GM18870 (cell line): ENCODE results near the gene PIP5K1B.

ENCODE experiments used
- ATAC-seq: cut with Tn5 transposase; IDR thresholded peaks from one replicate; pipeline ENCODE4 v1.9.1; 2021; ENCODE audit warnings: moderate library complexity; ENCODE audit not compliant: unreplicated experiment

The PIP5K1B gene

DNA sequence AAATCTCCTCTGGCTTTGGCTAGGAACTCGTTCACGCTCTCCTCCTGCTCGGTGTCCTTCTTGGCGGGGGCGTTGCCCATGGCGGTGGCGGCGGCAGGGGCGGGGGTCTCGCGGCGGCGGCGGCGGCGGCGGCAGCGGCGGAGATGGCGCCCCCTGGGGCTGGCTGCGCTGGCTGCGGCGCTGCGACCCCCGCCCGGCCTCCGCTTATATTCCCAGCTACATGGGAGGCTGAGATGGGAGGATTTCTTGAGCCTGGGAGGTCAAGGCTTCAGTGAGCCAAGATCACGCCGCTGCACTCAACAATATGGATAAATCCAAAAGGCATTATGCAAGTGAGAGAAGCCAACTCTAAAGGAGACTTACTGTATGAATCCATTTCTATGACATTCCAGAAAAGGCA lies 309.0 kb downstream of the PIP5K1B start, which contains the start of gene PRKACG:
TSS of gene PRKACG (minus strand) at position 101 of the 400 bp plus-strand sequence. CDS start at position 80, 21 bp downstream.
- ATAC-seq = no peak

DNA sequence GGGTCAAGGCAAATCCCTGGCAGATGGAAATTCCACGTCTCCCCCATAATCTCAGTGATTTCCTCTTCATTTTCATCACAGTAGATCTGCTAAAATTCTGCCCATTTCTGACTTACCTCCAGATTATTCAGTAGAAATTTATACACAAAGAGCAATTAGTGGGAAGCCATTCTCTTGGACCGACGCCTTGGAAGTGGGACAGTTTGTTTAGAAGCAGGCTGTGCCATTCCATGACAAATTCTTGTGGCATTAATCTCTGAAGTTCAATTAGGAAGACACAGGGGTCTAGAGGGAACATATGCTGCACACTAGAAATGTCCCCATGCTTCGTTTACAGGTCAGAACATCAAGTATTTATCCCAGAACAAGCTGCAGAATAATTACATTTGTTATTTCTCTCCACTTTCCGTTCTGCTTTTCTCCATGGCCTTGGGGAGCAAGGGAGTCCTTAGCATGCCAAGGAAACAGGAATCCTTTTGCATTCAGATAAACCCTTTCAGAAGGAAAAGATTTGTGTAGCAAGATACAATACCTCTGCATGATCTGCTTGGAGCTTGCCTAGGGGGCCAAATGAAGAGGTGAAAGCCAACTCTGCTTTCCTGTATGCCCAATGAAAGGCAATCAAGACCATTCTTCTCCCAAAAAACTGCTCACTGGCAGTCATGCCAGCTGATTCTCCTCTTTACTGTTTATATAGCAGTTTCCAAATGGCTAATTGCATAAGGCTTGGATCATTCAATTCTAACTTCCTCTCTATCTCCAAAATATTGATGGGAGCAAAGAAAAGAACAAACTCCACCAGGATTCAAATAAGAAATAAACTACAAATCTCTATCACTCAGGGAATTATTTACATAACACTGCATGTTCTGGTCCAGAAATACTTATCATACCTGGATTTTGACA lies 311.4 kb downstream of the PIP5K1B start:
- no peak for ATAC-seq

DNA sequence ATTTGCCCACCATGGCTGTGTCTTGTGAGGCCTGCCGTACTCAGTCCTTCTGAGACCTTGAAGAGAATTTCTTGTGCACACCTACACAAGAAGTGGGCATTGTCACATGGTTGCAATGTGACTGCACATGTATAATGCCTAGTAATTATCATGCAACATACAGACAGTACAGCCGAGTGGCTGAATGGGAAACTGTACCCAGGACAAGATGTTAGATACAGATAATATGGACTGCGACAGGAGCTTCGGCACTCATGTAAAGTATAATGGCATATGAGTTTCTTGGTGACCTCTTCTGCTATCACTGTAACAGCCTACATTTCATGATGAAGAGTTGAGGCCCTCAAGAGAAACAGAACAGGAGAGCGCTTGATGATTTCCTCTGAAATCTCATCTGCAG lies 313.7 kb downstream of the PIP5K1B start:
- no peak for ATAC-seq

DNA sequence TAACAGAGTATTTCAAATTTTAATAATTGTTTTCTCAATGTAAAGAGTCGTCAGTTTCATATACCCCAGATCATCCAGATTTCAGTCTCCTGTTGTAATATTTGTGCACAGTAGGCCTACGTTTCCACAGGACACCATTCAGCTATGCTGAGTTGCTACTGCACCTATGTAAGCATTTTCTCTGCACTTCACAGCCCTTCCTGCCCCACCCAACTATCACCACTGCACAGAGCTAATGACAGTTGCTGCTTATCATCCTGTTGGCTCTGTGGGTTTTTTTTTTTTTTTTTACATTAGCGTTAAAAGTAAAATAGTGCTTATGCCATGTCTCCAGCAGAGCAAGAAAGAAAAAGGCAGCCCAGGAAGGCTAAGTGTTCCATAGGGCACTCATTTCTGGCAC lies 314.8 kb downstream of the PIP5K1B start:
- ATAC-seq = no peak

DNA sequence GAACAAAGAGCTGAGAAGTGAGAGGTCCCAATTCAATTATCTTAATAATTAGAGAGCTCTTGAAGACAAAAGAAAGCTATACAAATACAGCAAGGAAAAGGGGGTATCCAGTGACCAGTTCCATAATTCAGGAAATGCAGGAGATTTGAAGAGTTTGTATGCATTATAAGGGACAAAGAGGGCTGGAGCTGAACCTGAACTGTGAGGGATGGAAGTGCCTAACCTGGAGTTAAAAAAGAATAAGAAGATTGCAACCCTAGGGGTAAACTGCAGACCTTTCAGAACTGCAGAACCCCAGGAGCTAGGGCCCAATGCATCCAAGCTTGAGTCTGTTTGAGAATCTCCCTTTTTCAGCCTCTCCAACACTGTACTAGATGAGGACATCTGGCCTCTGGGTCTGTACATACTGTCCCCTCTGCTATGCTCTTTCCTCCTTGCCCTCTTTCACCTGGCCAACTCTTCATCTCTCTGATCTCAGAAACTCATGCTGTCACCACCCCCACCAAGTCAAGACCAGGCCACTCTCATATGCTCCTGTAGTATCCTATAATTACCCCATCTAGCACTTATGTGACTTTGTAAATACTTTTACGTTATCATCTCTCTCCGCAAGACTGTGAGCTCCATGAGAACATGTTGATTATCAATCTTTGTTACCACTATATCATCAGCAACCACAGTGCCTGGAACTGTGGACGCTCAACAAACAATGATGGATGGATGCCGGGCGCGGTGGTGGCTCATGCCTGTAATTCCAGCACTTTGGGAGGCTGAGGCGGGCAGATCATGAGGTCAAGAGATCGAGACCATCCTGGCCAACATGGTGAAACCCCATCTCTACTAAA lies 315.5 kb downstream of the PIP5K1B start:
- ATAC-seq = no peak

DNA sequence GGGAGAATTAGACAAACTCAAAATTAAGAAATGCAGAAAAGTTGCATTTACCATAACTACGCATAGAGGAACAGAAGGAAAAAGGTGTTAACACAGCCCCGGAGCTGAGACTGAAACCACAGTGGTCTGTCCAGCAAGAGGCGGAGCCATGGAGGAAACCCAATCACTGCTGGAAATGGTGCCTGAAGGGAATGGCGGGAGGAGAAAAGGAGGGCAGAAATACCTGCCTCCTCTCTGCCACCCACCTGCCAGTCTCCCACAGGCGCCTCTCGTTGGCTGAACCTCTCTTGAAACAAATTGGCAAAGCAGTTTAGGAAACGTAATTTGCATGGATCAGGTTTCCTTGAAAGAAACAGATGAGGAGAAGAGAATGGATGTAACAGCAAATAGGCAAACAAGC lies 318.6 kb downstream of the PIP5K1B start:
- ATAC-seq = no peak

DNA sequence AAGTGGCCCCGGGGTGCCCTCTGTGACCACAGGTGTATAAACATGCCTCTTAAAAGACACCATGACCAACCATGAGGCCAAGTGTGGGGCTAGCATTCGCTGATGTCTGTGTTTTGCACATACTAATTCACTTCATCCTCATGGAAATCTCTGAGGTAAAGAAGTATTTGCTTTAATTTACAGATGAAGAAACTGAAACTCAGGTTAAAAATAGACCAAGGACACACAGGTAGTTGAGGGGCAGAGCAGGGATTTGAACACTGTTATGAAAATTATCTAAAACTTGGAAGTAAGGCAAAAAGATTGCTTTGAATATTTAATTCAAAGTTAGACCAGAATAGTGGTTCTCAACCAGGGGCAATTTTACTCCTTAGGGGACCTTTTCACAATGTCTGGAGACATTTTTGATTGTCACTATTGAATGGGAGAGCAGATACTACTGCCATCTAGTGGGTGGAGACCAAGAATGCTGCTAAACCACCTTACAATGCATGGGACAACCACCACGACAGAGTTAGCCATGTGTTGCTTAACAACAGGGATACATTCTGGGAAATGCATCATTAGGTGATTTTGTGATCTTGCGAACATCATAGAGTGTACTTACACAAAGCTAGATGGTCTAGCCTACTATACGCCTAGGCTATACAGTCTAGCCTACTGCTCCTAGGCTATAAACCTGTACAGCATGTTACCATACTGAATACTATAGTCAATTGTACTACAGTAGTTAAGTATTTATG lies 322.5 kb downstream of the PIP5K1B start:
- peak; percentile 66 for ATAC-seq

DNA sequence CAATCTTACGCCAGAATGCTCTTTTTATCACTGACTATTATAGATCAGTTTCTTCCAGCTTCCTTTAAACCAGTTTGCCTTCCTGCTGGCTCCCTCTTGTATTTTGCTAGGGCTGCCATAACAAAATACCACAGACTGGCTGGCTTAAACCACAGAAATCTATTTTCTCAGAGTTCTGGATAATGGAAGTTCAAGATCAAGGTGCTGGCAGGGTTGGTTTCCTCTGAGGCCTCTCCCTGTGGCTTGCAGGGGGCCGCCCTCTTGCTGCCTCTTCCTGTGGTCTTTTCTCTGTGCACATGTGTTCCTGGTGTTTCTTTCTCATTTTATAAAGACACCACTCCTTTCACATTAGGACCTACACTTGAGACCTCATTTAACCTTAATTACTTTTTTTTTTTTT lies 323.7 kb downstream of the PIP5K1B start:
- ATAC-seq = no peak

DNA sequence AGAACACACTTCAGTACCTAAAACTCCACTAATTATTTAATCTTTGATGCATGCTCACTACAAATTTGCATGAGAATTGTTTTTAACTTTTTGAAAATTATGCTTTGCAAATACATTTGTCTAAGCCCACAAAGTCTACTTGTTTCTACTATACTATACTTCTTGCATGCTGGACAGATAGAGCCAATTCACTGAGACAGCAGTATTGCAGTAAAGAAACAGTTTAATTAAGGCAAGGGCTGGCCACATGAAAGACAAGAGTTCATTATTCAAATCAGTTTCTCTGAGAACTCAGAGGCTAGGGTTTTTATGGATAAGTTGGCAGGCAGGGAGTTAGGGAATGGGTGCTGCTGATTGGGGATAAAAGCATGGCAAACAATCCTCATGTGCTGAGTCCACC lies 324.5 kb downstream of the PIP5K1B start:
- ATAC-seq = no peak

DNA sequence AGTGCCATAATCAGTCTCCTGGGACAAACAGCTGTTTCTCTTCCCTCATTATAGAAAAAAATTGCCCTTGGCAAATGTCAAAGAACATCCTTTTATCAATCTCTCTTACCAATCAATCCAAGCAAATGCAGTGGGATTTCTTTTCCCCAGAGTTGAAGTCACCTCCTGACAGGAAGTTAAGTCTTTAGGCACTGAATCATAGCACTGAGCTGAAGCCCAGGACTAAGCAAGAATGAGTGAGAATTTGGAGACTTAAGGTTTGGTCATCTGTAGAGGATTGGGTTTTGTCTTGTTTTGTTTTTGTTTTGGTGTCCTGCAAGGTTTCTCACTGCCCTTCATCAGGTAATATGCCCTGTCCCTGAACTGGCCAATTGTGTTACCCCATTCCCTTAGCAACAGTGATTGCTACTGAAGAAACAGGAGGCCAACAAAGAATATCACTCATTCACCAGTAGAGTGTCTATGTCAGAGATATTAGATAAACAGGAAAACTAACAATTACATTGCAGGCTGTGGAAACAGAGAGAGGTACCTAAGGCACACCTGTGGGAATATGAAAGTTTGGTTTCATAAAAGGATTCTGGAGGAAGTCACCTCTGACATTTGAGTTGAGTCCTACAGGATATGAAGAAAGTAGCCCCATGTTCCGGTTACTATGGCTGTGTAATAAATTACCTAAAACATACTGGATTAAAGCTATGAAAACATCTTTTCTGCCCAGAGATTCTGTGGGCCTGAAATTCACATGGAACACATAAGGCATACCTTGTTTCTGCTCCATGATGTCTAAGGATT lies 326.0 kb downstream of the PIP5K1B start:
- no peak for ATAC-seq

DNA sequence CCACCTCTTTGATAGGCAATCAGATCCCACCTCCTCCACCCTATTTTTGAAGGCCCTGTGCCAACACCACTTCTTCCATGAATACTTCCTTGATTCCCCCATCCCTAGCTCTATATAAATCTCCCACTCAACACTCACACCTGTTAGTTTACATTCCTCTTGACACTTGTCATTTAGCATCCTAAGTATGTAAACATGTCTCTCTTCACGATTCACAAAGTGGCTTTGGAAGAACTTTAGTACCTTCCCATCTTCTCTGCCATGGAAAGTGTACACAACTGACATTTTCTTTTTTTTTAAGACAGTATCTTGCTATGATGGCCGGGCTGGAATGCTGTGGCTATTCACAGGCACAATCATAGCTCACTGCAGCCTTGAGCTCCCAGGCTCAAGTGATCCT lies 329.0 kb downstream of the PIP5K1B start:
- no peak for ATAC-seq

DNA sequence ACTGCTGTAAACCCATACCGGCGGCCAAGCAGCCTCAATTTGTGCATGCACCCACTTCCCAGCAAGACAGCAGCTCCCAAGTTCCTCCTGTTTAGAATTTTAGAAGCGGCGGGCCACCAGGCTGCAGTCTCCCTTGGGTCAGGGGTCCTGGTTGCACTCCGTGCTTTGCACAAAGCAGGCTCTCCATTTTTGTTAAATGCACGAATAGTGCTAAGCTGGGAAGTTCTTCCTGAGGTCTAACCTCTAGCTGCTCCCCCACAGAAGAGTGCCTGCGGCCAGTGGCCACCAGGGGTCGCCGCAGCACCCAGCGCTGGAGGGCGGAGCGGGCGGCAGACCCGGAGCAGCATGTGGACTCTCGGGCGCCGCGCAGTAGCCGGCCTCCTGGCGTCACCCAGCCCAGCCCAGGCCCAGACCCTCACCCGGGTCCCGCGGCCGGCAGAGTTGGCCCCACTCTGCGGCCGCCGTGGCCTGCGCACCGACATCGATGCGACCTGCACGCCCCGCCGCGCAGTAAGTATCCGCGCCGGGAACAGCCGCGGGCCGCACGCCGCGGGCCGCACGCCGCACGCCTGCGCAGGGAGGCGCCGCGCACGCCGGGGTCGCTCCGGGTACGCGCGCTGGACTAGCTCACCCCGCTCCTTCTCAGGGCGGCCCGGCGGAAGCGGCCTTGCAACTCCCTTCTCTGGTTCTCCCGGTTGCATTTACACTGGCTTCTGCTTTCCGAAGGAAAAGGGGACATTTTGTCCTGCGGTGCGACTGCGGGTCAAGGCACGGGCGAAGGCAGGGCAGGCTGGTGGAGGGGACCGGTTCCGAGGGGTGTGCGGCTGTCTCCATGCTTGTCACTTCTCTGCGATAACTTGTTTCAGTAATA lies 330.6 kb downstream of the PIP5K1B start, which contains the start of gene FXN:
TSS of gene FXN (plus strand) at position 315 of the 871 bp plus-strand sequence. CDS start at position 346, 31 bp downstream.
- ATAC-seq = peak; percentile 84

DNA sequence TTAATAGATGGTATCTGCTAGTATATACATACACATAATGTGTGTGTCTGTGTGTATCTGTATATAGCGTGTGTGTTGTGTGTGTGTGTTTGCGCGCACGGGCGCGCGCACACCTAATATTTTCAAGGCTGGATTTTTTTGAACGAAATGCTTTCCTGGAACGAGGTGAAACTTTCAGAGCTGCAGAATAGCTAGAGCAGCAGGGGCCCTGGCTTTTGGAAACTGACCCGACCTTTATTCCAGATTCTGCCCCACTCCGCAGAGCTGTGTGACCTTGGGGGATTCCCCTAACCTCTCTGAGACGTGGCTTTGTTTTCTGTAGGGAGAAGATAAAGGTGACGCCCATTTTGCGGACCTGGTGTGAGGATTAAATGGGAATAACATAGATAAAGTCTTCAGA lies 331.3 kb downstream of the PIP5K1B start:
- ATAC-seq = peak; percentile 29

DNA sequence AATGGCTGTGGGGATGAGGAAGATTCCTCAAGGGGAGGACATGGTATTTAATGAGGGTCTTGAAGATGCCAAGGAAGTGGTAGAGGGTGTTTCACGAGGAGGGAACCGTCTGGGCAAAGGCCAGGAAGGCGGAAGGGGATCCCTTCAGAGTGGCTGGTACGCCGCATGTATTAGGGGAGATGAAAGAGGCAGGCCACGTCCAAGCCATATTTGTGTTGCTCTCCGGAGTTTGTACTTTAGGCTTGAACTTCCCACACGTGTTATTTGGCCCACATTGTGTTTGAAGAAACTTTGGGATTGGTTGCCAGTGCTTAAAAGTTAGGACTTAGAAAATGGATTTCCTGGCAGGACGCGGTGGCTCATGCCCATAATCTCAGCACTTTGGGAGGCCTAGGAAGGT lies 331.8 kb downstream of the PIP5K1B start:
- no peak for ATAC-seq

DNA sequence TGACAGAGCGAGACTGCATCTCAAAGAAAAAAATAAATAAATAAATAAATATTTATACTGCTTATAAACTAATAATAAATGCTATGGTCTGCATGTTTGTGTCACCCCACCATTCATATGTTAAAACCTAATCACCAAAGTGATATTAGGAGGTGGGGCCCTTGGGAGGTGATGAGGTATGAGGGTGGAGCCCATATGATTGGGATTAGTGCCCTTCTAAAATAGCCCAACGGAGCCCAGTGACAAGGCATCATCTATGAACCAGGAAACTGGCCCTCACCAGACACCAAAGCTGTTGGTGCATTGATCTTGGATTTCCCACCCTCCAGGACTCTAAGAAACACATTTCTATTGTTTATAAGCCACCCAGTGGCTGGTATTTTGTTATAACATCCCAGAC lies 335.6 kb downstream of the PIP5K1B start:
- no peak for ATAC-seq

DNA sequence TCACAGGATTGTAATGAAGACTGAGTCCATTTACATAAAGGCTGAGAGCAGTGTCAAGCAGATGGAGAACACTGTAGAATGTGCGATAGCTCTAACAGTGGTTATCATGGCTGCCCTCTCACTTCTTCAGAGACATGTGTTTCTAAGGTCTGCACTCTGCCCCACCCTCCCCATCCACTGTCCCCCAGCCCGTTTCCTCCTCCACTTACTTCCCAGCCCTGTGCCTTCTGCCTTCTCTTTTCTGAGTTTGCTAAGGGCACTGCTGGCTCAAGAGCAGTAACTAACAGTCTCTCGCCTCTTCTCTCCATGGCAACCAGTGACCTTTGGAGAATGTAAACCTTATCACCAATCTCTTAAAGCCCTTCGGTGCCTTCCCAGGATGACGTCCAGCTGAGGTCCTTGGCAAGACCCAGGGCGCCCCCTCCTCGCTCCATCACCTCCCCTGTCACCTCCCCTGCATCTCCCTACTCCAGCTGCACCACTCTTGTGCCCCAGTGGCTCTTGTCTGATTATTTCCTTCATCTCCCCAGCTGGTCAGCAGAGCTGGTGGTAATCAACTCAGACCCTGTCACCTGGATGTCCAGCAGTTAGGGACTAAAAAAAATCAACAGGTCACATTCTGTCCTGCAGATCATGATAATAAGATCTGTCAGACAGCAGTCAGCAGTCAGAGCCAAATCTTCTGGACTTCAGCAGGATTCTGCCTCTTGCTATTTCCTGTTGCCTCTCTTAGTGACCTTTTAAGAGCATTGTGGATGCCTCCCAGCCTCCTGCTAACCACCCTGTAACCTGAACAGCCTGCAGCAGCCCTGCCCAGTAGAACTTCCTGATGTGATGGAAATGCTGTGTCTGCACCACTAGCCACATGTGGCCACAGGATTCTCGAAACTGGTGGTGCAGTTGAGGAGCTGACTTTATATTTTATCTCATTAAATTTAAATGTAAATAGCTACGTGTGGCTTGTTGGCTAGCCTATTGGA lies 339.5 kb downstream of the PIP5K1B start:
- ATAC-seq = no peak

DNA sequence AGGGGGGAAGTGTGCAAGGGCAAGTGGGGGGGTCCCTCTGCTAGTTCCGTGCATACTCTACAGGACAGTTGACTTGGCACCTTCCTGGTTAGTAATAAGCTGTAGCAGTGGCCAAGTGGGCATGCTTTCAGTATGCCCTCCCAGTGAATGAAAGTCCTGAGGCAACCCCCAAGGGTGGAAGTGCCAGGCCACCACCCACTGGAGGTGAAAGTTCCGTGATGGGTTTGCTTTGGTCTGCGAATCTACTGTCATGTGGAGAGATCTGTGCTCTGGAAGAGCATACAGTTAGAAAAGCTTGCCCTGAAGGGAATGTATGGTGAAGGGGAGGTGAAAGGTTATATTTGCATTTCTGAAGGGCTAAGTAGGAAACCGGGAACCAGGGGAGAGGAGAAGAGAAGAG lies 340.8 kb downstream of the PIP5K1B start:
- no peak for ATAC-seq

DNA sequence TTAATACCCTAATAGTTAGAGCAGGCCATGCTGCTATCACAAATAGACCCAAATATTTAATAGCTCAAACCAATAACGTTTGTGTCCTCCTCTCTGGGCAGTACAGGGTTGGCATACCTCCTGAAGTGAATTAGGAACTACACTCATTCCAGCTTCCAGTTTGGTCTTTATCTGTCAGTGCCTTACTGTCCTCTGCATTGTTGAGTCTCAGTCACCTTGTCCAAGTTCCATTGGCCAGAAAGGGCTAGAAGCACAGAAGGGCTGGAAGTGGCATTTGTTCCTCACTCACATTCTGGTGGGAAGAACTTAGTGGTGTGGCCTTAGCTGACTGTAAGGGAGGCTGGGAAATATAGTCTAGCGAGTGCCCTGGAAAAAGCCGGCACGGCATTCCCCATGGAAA lies 341.7 kb downstream of the PIP5K1B start:
- no peak for ATAC-seq
